ENCODE measurements around the gene ZDHHC3.

The ZDHHC3 gene

GRCh38 chr3:44976002-44976815 is at the start of gene ZDHHC3, which contains the start of gene EXOSC7:
TSS of gene ZDHHC3 (minus strand) at chr3:44976174. CDS start at chr3:44959436, 16,738 bp downstream.
TSS of gene EXOSC7 (plus strand) at chr3:44976244. CDS start at chr3:44976278, 34 bp downstream.
- peak; percentile 55 to 65 (median 60) for DNase-seq (ENCODE audit: low read depth in 2 of 3, low spot score in 2 of 3)

GRCh38 chr3:45024542-45025255 is 48.7 kb upstream of the ZDHHC3 start:
- no peak for DNase-seq (ENCODE audit: low read depth in 2 of 3, low spot score in 2 of 3)

- no peak for DNase-seq (ENCODE audit: low read depth in 2 of 3, low spot score in 2 of 3)
Measured at GRCh38 chr3:45023675-45024074, 47.7 kb upstream of the ZDHHC3 start.

GRCh38 chr3:45021524-45022297 is 45.7 kb upstream of the ZDHHC3 start:
- no peak for DNase-seq (ENCODE audit: low read depth in 2 of 3, low spot score in 2 of 3)

GRCh38 chr3:45020534-45020933 is 44.6 kb upstream of the ZDHHC3 start:
- no peak for DNase-seq (ENCODE audit: low read depth in 2 of 3, low spot score in 2 of 3)

- no peak for DNase-seq (ENCODE audit: low read depth in 2 of 3, low spot score in 2 of 3)
Measured at GRCh38 chr3:45017821-45018220, 41.8 kb upstream of the ZDHHC3 start.

- no peak for DNase-seq (ENCODE audit: low read depth in 2 of 3, low spot score in 2 of 3)
Measured at GRCh38 chr3:45016916-45017315, 40.9 kb upstream of the ZDHHC3 start.

- no peak for DNase-seq (ENCODE audit: low read depth in 2 of 3, low spot score in 2 of 3)
Measured at GRCh38 chr3:45012577-45012976, 36.6 kb upstream of the ZDHHC3 start.

- no peak for DNase-seq (ENCODE audit: low read depth in 2 of 3, low spot score in 2 of 3)
Measured at GRCh38 chr3:45011756-45012508, 36.0 kb upstream of the ZDHHC3 start.

- no peak for DNase-seq (ENCODE audit: low read depth in 2 of 3, low spot score in 2 of 3)
Measured at GRCh38 chr3:45010811-45011333, 34.9 kb upstream of the ZDHHC3 start.

GRCh38 chr3:45009868-45010267 is 33.9 kb upstream of the ZDHHC3 start:
- no peak for DNase-seq (ENCODE audit: low read depth in 2 of 3, low spot score in 2 of 3)

- DNase-seq (ENCODE audit: low read depth in 2 of 3, low spot score in 2 of 3): no peak
Measured at GRCh38 chr3:45008117-45008516, 32.1 kb upstream of the ZDHHC3 start.

- no peak for DNase-seq (ENCODE audit: low read depth in 2 of 3, low spot score in 2 of 3)
Measured at GRCh38 chr3:45007091-45007490, 31.1 kb upstream of the ZDHHC3 start.

GRCh38 chr3:45003859-45004258 is 27.9 kb upstream of the ZDHHC3 start:
- no peak for DNase-seq (ENCODE audit: low read depth in 2 of 3, low spot score in 2 of 3)

- no peak for DNase-seq (ENCODE audit: low read depth in 2 of 3, low spot score in 2 of 3)
Measured at GRCh38 chr3:45003406-45003805, 27.4 kb upstream of the ZDHHC3 start.

- DNase-seq (ENCODE audit: low read depth in 2 of 3, low spot score in 2 of 3): no peak
Measured at GRCh38 chr3:45002720-45003119, 26.7 kb upstream of the ZDHHC3 start.

- no peak for DNase-seq (ENCODE audit: low read depth in 2 of 3, low spot score in 2 of 3)
Measured at GRCh38 chr3:45002139-45002660, 26.2 kb upstream of the ZDHHC3 start.

- no peak for DNase-seq (ENCODE audit: low read depth in 2 of 3, low spot score in 2 of 3)
Measured at GRCh38 chr3:45001738-45002137, 25.8 kb upstream of the ZDHHC3 start.

- DNase-seq (ENCODE audit: low read depth in 2 of 3, low spot score in 2 of 3): no peak
Measured at GRCh38 chr3:45000823-45001222, 24.8 kb upstream of the ZDHHC3 start.

- no peak for DNase-seq (ENCODE audit: low read depth in 2 of 3, low spot score in 2 of 3)
Measured at GRCh38 chr3:44999782-45000181, 23.8 kb upstream of the ZDHHC3 start.

All from activated CD8-positive, alpha-beta memory T cell treated with anti-CD3 and anti-CD28 coated beads for 48 hours (primary cell).